Lung (tissue), 12 donors: Measurements from ENCODE around the gene EPS8L1. TPM values are rescaled to one million over a fixed set of nuclear protein-coding genes. Genes with fewer than 3 reads are reported as not detected.
A peak's percentile ranks its signal among the peaks of the same experiment; 100 is the strongest.

Experiments
- ATAC-seq: fragments of 200-7000 bp; cut with Tn5 transposase; one replicate; pipeline ENCODE4 v1.9.1; 2020; ENCODE audit warnings: moderate number of reproducible peaks; ENCODE audit not compliant: insufficient read depth, low FRiP score
- DNase-seq, 3 donors: peaks; one replicate each; pipeline ENCODE4 v3.0.0-alpha.2; 2013 to 2017
- H3K27ac ChIP-seq, 2 donors: one replicate each; pipeline ENCODE4 v1.5.1; 2013; ENCODE audit warnings: mild to moderate bottlenecking in 2 of 2, moderate library complexity in 2 of 2, control low read depth in 1 of 2, inconsistent platforms in 1 of 2, low read depth in 1 of 2, low read length in 1 of 2
- H3K27me3 ChIP-seq, 3 donors: one replicate each; pipeline ENCODE4 v1.5.1; 2013; ENCODE audit warnings: low read length in 2 of 3; ENCODE audit not compliant: control insufficient read depth in 3 of 3, insufficient read depth in 3 of 3
- H3K36me3 ChIP-seq, 4 donors: one replicate each; pipeline ENCODE4 v1.5.1; 2013; ENCODE audit warnings: low read length in 4 of 4, mild to moderate bottlenecking in 1 of 4, moderate library complexity in 1 of 4; ENCODE audit not compliant: control insufficient read depth in 4 of 4, insufficient read depth in 4 of 4
- H3K4me1 ChIP-seq, 5 donors: one replicate each; pipeline ENCODE4 v1.5.1; 2013; ENCODE audit warnings: low read length in 5 of 5, mild to moderate bottlenecking in 2 of 5, moderate library complexity in 1 of 5; ENCODE audit not compliant: control insufficient read depth in 5 of 5, insufficient read depth in 5 of 5
- H3K4me3 ChIP-seq: one replicate; pipeline ENCODE4 v1.5.1; 2013; ENCODE audit warnings: mild to moderate bottlenecking, control low read depth, moderate library complexity
- H3K9ac ChIP-seq, 2 donors: one replicate each; pipeline ENCODE4 v1.5.1; 2013; ENCODE audit warnings: low read length in 2 of 2, control low read depth in 1 of 2; ENCODE audit not compliant: insufficient read depth in 1 of 2
- H3K9me3 ChIP-seq, 4 donors: one replicate each; pipeline ENCODE4 v1.5.1; 2013; ENCODE audit warnings: low read length in 3 of 4, mild to moderate bottlenecking in 1 of 4, moderate library complexity in 1 of 4; ENCODE audit not compliant: control insufficient read depth in 4 of 4, insufficient read depth in 3 of 4
- CTCF ChIP-seq: IDR thresholded peaks from 2 replicates; pipeline ENCODE4 v1.5.1; 2012; ENCODE audit warnings: mild to moderate bottlenecking; ENCODE audit errors: control extremely low read depth, extremely low read depth
- WGBS, 2 donors: extraction: QIAGEN DNeasy Blood & Tissue Kit; methylation state at CpG; one replicate each; pipeline ENCODE4 v1.1.7; 2013; 5-methylcytosine and 5-hydroxymethylcytosine counted together
- polyA plus RNA-seq, 2 donors: library from polyadenylated mRNA; stranded (reverse); fragments of 200-250 nt; gene quantifications; one replicate each; pipeline ENCODE4 v1.2.1, GENCODE V29; 2013
- total RNA-seq, 2 donors: library from RNA; depleted of rRNA in 1 of 2; stranded (reverse); fragments of >200 nt in 1 of 2; gene quantifications; one replicate each; pipeline ENCODE4 v1.2.1, GENCODE V29; 2014 to 2021
- donor health status: control.
- donor health status: control.
- donor health status: Bipolar disorder and iron deficiency.
- donor health status: healthy.
- donor health status: DM: yes; HTN: yes; CAD: no.

EPS8L1 gene
- total and polyA plus RNA-seq, 4 donors, result 19.5 to 61.8 (median 36.8) TPM

GRCh38 chr19:55078996-55079395 lies 3.3 kb downstream of the EPS8L1 start:
- H3K27me3 ChIP-seq, result peaks cover 0 to 46% (median 40%) of the 10 kb centered on the region in 3 donors
- no peak for DNase-seq

GRCh38 chr19:55079400-55080038 lies 3.9 kb downstream of the EPS8L1 start:
- no peak overlapping the region for H3K9ac ChIP-seq
- H3K9me3 ChIP-seq, result peaks cover 0 to 5% (median 0%) of the 10 kb centered on the region in 4 donors
- TF ChIP-seq CTCF, result no peak
- H3K27me3 ChIP-seq, result peaks cover 0 to 52% (median 46%) of the 10 kb centered on the region in 3 donors
- peaks cover 0 to 17% (median 0%) of the 10 kb centered on the region in 5 donors for H3K4me1 ChIP-seq
- no peaks in the 10 kb centered on the region for H3K36me3 ChIP-seq
- 76 to 78% methylated on average over 19 of the region's 19 CpGs for WGBS, 2 donors
- no peak overlapping the region for H3K27ac ChIP-seq
- no peak for DNase-seq
- no peak for ATAC-seq
- H3K4me3 ChIP-seq, result no peak overlapping the region

More at GRCh38 chr19:55078996-55079395, 3.3 kb downstream of the EPS8L1 start:
- TF ChIP-seq CTCF, result no peak
- H3K4me3 ChIP-seq, result no peak overlapping the region
- no peaks in the 10 kb centered on the region for H3K36me3 ChIP-seq
- peaks cover 0 to 7% (median 0%) of the 10 kb centered on the region in 4 donors for H3K9me3 ChIP-seq
- H3K9ac ChIP-seq, result no peak overlapping the region
- H3K27ac ChIP-seq, result no peak overlapping the region
- 77 to 82% methylated on average over 5 of the region's 5 CpGs for WGBS, 2 donors
- ATAC-seq, result no peak
- H3K4me1 ChIP-seq, result peaks cover 0 to 17% (median 0%) of the 10 kb centered on the region in 5 donors

GRCh38 chr19:55080121-55080967 lies 4.7 kb downstream of the EPS8L1 start:
- 5 to 6% methylated on average over 55 of the region's 55 CpGs for WGBS, 2 donors
- Histone ChIP-seq H3K9ac (peak overlapping the region in 1 of 2 donors; percentile 5), H3K27me3 (peaks cover 0 to 59% (median 53%) of the 10 kb centered on the region in 3 donors), H3K36me3 (no peaks in the 10 kb centered on the region), H3K9me3 (peaks cover 0 to 5% (median 0%) of the 10 kb centered on the region in 4 donors), H3K4me3 (no peak overlapping the region), H3K27ac (peak overlapping the region in 1 of 2 donors; percentile 66), H3K4me1 (peaks cover 0 to 17% (median 0%) of the 10 kb centered on the region in 5 donors)
- DNase-seq, result peak; percentile 32 to 69 (median 44)
- no peak for TF ChIP-seq CTCF
- ATAC-seq, result peak; percentile 74
